GM12891 (cell line): ENCODE measurements around the gene FAM3A.

Experiments used
- PAX5 ChIP-seq: IDR thresholded peaks from 2 replicates; pipeline ENCODE4 v1.6.1; 2011; ENCODE audit warnings: low read length, moderate library complexity, mild to moderate bottlenecking; ENCODE audit not compliant: insufficient read depth, severe bottlenecking
- POU2F2 ChIP-seq: IDR thresholded peaks from 2 replicates; pipeline ENCODE4 v1.6.1; 2011; ENCODE audit warnings: low read depth, mild to moderate bottlenecking, control low read depth, low read length, moderate library complexity

DNA sequence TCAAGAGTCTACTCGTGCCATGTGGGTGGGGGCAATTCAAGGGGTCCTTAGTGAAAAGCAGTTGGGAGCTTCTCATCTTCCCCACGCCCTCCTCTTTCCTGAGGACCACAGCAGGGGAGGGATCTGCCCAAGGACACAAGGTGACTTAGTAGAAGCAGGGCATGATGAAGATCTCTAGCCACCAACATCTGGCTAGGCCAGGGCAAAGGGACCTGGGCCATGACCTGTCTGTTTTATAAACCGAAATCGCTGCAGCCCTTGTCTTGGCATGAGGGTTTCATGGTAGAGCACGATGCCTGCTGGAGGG, 25.5 kb upstream of the FAM3A start:
- no peak for TF ChIP-seq PAX5
- no peak for TF ChIP-seq POU2F2
